Right lobe of liver (tissue), 6 donors: ENCODE measurements around the gene CXCR6. TPM values are rescaled to one million over a fixed set of nuclear protein-coding genes. Genes with fewer than 3 reads are reported as not detected.

Source experiments
- ATAC-seq, 4 donors: fragments of 200-7000 bp; cut with Tn5 transposase; one replicate each; pipeline ENCODE4 v1.9.1; 2020; ENCODE audit warnings: mild to moderate bottlenecking in 4 of 4, moderate library complexity in 4 of 4
- DNase-seq, 3 donors: peaks; one replicate each; pipeline ENCODE4 v3.0.0-alpha.2; 2020
- H3K27ac ChIP-seq, 3 donors: fragments of 200-600 bp; one replicate each; pipeline ENCODE4 v1.8.0; 2022
- H3K27me3 ChIP-seq, 2 donors: fragments of 200-600 bp; one replicate each; pipeline ENCODE4 v1.8.0; 2022
- H3K36me3 ChIP-seq, 4 donors: fragments of 200-600 bp; sonication (generic) in 1 of 4; one replicate each; pipeline versions ENCODE4 v1.5.1 to v1.8.0; 2017 to 2022; ENCODE audit warnings: control low read depth in 1 of 4
- H3K4me1 ChIP-seq, 4 donors: fragments of 200-600 bp; sonication (generic) in 1 of 4; one replicate each; pipeline versions ENCODE4 v1.5.1 to v1.8.0; 2017 to 2022; ENCODE audit warnings: control low read depth in 1 of 4
- H3K4me3 ChIP-seq, 3 donors: fragments of 200-600 bp; one replicate each; pipeline ENCODE4 v1.8.0; 2022
- H3K9me3 ChIP-seq, 4 donors: fragments of 200-600 bp; sonication (generic) in 1 of 4; one replicate each; pipeline versions ENCODE4 v1.5.1 to v1.8.0; 2017 to 2022; ENCODE audit warnings: control low read depth in 1 of 4
- CTCF ChIP-seq, 4 donors: fragments of 200-600 bp in 3 of 4; fragments of 450-650 bp in 1 of 4; IDR thresholded peaks; one replicate each; pipeline versions ENCODE4 v1.5.1 to v1.8.0; 2016 to 2022; ENCODE audit warnings: antibody characterized with exemption in 4 of 4, mild to moderate bottlenecking in 2 of 4
- POLR2A ChIP-seq: fragments of 450-650 bp; IDR thresholded peaks from one replicate; pipeline ENCODE4 v1.6.1; 2017; ENCODE audit warnings: antibody characterized with exemption, mild to moderate bottlenecking
- WGBS: methylation state at CpG from one replicate; pipeline ENCODE4 v1.1.6; 2018; ENCODE audit warnings: low coverage, low lambda C conversion rate; ENCODE audit not compliant: insufficient coverage; ENCODE audit errors: missing lambda C conversion rate; 5-methylcytosine and 5-hydroxymethylcytosine counted together
- intact Hi-C, 2 donors: fragments of 100-400 bp; cut with DNase I; formaldehyde crosslinking; loops; one replicate each; pipeline versions ENCODE4 v1.11.2 to v1.14.1; 2022
- total RNA-seq, 6 experiments: library from RNA; depleted of rRNA in 2 of 6; stranded (reverse); fragments of >200 nt in 2 of 6; fragmentation: NEBNext Ultra II Directional in 3 of 6; extraction: Animal tissue kit (Norgen Biotek cat#: 25700) in 3 of 6; gene quantifications; one replicate each; pipeline versions ENCODE4 v1.1.0 to v1.2.4, GENCODE V29; 2016 to 2023
- donor health status: DM: no; HTN: yes; CAD: no.
- donor health status: DM: no; HTN: no; CAD: no.
- donor health status: DM: no; HTN: no; CAD: no.
- donor health status: DM: no; HTN: yes; CAD: no.
- donor health status: DM: no; HTN: yes; CAD: no.

CXCR6 gene
- total RNA-seq, 6 experiments from 2014 or later = 0.37 to 1.4 (median 0.76) TPM; not detected in 1

- H3K36me3 ChIP-seq = peaks cover 0 to 14% (median 2%) of the 10 kb centered on the region in 4 donors
- intact Hi-C loops = loop anchor here in 1 of 2 donors (5.0 kb wide), 1 partner anchor 135 kb away; no protein-coding TSS in a partner anchor
- TF ChIP-seq CTCF (IDR thresholded peaks at IDR 0.05) = no peak
- TF ChIP-seq POLR2A = no peak
- no peaks in the 10 kb centered on the region for H3K9me3 ChIP-seq
- H3K4me1 ChIP-seq = no peaks in the 10 kb centered on the region
- H3K27me3 ChIP-seq = no peaks in the 10 kb centered on the region
- DNase-seq = peak in 1 of 3 donors; percentile 58
- 80% methylated on average over 3 of the region's 6 CpGs for WGBS
- peak in 2 of 4 donors; percentile 16 to 66 for ATAC-seq
- H3K27ac ChIP-seq = no peak overlapping the region
- no peak overlapping the region for H3K4me3 ChIP-seq
Observed at GRCh38 chr3:45942051-45942825, 1.0 kb upstream of the CXCR6 start.

- H3K4me1 ChIP-seq = no peaks in the 10 kb centered on the region
- no peak for DNase-seq
- H3K36me3 ChIP-seq = peaks cover 0 to 38% (median 5%) of the 10 kb centered on the region in 4 donors
- TF ChIP-seq POLR2A (no peak), CTCF (IDR thresholded peaks at IDR 0.05) (no peak)
- intact Hi-C loops = loop anchor here in 1 of 2 donors (5.0 kb wide), 1 partner anchor 132 kb away; no protein-coding TSS in a partner anchor
- WGBS = 75% methylated on average over 4 of the region's 5 CpGs
- no peak overlapping the region for H3K27ac ChIP-seq
- no peak overlapping the region for H3K4me3 ChIP-seq
- no peaks in the 10 kb centered on the region for H3K9me3 ChIP-seq
- peak in 1 of 4 donors; percentile 29 for ATAC-seq
- no peaks in the 10 kb centered on the region for H3K27me3 ChIP-seq
Observed at GRCh38 chr3:45944830-45945620, 1.8 kb downstream of the CXCR6 start.

- H3K27ac ChIP-seq = no peak overlapping the region
Observed at GRCh38 chr3:45946307-45946706, 3.0 kb downstream of the CXCR6 start.

GRCh38 chr3:45946875-45947274 is 3.6 kb downstream of the CXCR6 start:
- H3K4me3 ChIP-seq = no peak overlapping the region
- TF ChIP-seq POLR2A = no peak
- no peak for TF ChIP-seq CTCF (IDR thresholded peaks at IDR 0.05)
- intact Hi-C loops = no loop called here
- DNase-seq (no peak), ATAC-seq (no peak)
- WGBS = 94% methylated on average over 3 of the region's 3 CpGs
- no peak overlapping the region for H3K27ac ChIP-seq
- no peaks in the 10 kb centered on the region for H3K27me3 ChIP-seq
- no peaks in the 10 kb centered on the region for H3K4me1 ChIP-seq
- H3K36me3 ChIP-seq = peaks cover 0 to 55% (median 13%) of the 10 kb centered on the region in 4 donors
- H3K9me3 ChIP-seq = no peaks in the 10 kb centered on the region

More at GRCh38 chr3:45946307-45946706, 3.0 kb downstream of the CXCR6 start:
- H3K27me3 ChIP-seq = no peaks in the 10 kb centered on the region
- no peaks in the 10 kb centered on the region for H3K4me1 ChIP-seq
- intact Hi-C loops = no loop called here
- no peaks in the 10 kb centered on the region for H3K9me3 ChIP-seq
- DNase-seq (no peak), ATAC-seq (peak in 1 of 4 donors; percentile 7)
- H3K4me3 ChIP-seq = no peak overlapping the region
- H3K36me3 ChIP-seq = peaks cover 0 to 49% (median 8%) of the 10 kb centered on the region in 4 donors
- no CpG with 5 or more reads among the region's 1 CpG for WGBS
- TF ChIP-seq CTCF (IDR thresholded peaks at IDR 0.05) = peak in 1 of 4 donors; percentile 6
- TF ChIP-seq POLR2A = no peak
